ENCODE results near the gene TP73.
"Not testable (repeated sequence)": the region's sequence is repeated elsewhere in the genome, so short reads cannot be mapped to it uniquely, and the experiment has no call there.

Gene TP73

GRCh38 chr1:3744646-3745045 is 92.3 kb downstream of the TP73 start:
- no peak for DNase-seq (ENCODE audit: low spot score)

- DNase-seq (ENCODE audit: low spot score): no peak
Measured at GRCh38 chr1:3745071-3745470, 92.8 kb downstream of the TP73 start.

DNA sequence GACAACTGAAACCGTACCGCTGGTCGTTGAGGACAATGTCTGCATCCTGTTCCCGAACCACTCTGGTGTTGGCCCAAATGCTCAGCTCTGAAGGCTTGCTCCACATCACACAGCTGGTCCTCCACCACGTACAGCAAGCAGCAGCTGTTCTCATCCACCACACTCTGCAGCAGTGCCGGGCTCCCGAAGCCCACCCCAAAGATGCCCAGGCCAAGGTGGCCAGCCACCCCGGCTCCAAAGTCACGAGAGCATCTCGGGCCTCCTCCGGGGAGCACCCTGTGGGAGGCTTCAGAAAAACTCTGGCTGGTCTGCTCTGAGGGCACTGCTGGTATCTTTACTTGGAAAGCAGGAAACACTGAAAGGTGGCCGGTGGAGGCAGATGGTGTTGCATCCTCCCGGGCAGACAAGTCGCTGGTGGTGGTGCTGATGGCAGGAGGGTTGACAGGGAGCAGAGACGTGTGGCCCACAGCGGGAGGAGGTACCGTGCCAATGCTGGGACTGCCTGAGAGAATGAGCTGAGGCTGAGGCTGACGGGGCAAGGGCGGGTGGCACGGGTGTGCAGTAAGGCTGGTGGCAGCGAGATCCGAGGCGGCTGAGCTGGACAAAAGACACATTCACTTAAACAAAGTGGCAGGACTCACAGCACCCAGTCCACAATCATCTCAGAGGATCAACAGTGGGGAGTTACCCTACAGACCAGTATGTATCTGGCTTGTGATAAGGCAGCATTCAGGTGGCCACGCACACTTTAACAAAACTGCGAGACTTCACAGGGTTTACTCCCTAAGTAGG is 93.5 kb downstream of the TP73 start:
- DNase-seq (ENCODE audit: low spot score): no peak

DNA sequence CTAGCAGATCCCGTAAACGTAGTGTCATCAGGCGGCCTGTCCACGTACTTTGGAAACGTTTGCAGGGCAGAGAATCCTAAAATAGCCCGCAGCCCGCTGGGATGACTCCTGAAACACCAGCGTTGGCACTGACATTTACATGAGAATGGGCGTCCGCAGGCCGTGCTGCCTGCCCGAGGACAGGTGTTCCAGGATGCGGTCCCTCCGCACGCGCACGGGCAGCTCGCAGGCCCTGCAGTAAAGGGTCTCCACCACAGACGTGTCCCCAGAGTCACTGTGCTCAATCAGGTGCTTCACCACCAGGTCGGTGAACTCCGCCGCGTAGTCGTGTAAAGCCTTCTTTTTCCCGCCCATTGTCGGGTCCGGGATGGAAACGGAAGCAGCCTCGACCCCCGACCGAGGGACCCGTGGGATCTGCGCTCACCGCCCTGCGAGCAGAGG is 94.1 kb downstream of the TP73 start:
- no peak for DNase-seq (ENCODE audit: low spot score)

DNA sequence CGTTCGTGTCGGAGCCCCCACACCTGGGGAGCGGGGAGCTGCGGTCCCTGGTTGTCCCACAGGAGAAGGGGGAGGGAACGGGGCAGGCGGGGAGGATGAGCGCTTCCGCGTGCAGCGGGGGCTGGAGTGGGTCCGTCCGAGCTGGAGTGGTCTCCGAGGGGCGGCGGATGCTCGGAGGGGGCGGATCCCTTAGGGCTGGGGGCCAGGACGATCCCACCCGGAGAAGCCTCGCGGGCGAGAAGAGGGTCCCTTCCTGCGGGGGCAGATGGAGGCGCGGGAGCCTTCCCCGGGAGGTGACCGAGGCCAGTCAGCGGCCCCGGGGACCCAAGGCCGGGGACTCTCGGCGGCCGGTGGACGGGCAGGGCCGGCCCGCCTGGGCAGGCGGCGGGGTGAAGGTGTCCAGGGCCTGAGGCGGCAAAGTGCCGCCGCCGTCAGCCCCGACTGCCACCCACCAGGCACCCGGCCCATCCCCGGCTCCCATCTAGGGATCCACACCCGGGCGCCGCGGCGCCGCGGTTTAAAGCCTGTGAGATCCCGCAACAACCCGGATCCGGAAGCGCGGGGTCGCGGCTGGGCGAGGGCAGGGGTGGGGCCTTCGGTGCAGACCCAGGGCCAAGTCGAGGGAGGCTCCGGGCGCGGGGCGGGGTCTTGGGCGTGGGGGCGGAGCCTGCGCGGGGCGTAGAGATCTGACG is 94.7 kb downstream of the TP73 start:
- DNase-seq (ENCODE audit: low spot score): peak; percentile 97

GRCh38 chr1:3747522-3747848 is 95.2 kb downstream of the TP73 start:
- DNase-seq (ENCODE audit: low spot score): no peak

- DNase-seq (ENCODE audit: low spot score): no peak
Measured at GRCh38 chr1:3747903-3748302, 95.6 kb downstream of the TP73 start.

DNA sequence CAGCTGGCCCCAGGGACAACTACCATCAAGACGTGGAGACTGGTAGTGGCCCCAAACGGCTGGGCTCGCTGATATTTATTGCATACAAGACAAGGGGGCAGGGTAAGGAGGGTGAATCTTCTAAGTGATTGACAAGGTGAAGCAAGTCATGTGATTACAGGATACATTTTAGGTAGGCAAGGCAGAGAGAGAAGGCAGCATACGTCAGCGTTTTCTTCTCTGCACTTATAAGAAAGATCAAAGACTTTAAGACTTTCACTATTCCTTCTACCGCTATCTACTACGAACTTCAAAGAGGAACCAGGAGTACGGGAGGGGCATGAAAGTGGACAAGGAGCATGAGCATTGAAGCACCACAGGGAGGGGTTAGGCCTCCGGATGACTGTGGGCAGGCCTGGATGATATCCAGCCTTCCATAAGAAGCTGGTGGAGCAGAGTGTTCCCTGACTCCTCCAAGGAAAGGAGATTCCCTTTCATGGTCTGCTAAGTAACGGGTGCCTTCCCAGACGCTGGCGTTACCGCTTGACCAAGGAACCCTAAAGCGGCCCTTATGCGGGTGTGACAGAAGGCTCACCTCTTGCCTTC is 96.1 kb downstream of the TP73 start:
- DNase-seq (ENCODE audit: low spot score): not testable (repeated sequence)

GRCh38 chr1:3749512-3749911 is 97.2 kb downstream of the TP73 start:
- DNase-seq (ENCODE audit: low spot score): no peak

DNA sequence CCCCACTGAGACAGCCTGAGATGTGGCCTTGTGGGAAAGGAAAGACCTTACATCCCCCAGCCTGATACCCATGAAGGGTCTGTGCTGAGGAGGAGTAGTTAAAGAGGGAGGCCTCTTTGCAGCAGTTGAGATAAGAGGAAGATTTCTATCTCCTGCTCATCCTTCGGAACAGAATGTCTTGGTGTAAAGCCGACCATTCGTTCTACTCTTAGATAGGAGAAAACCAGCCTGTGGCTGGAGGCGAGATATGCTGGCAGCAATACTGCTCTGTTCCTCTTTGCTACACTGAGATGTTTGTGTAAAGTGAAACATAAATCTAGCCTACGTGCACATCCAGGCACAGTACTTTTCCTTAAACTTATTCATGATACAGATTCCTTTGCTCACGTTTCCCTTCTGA is 98.4 kb downstream of the TP73 start:
- DNase-seq (ENCODE audit: low spot score): no peak

GRCh38 chr1:3752400-3752945 is 100.2 kb downstream of the TP73 start, which contains the start of gene CCDC27:
CCDC27 (plus strand) TSS chr1:3752450; CDS start chr1:3752482, 32 bp downstream.
- DNase-seq (ENCODE audit: low spot score): no peak

GRCh38 chr1:3753656-3754454 is 101.5 kb downstream of the TP73 start:
- DNase-seq (ENCODE audit: low spot score): no peak

DNA sequence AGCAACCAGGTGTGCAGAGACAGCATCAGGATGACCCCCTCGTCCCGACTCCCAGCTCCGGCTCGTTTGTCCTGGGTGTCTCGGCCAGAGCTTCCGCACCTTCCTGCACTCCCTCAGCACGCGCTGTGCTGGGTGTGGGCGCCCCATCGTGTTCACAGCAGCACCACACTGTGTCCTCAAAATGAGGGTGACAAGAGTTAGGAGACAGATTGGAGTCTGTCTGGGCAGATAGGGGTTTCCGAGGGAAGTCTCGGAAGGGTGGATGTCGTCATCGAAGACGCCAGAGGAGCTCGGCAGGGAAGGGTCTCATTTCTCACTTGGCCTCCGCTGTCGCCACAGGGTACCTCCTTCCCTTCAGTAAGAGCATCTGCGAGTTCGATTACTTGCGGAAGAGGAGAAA is 104.1 kb downstream of the TP73 start:
- no peak for DNase-seq (ENCODE audit: low spot score)

GRCh38 chr1:3759164-3759563 is 106.8 kb downstream of the TP73 start:
- no peak for DNase-seq (ENCODE audit: low spot score)

- no peak for DNase-seq (ENCODE audit: low spot score)
Measured at GRCh38 chr1:3759796-3760195, 107.5 kb downstream of the TP73 start.

DNA sequence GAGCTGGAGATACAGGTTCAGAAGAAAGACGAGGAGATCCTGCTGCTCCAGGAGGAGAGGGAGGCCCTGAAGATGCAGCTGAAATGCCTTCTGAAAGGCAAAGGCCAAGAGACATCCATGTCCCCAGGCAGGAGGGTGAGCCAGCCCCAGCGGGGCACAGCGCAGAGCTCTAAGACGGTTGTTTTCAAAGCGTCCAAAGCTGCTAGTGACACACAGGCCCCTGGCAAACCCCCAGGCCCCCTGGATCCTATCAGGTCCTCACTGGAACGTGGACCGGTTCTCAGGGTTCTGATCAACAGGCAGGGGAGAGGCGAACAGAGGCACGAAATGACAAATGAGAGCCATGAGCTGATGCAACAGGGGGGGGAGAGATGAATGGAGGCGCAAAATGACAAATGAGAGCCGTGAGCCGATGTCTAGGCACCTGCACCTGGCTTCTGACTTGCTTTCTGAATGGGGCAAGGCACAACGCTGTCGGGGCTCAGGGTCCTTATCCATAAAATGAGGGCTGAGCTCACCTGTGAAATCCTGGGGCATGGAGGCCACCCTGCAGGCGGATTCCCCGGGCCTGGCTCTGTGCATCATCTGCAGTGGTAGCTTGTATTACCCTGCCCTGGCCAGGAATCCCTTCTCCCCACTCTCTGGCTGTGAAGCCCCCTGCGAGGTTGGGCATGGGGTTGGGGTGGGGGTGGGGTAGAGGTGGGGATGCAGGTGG is 109.1 kb downstream of the TP73 start:
- DNase-seq (ENCODE audit: low spot score): no peak

GRCh38 chr1:3762151-3762872 is 110.0 kb downstream of the TP73 start:
- no peak for DNase-seq (ENCODE audit: low spot score)

GRCh38 chr1:3762873-3763228 is 110.5 kb downstream of the TP73 start:
- DNase-seq (ENCODE audit: low spot score): no peak

GRCh38 chr1:3763351-3764125 is 111.2 kb downstream of the TP73 start:
- DNase-seq (ENCODE audit: low spot score): no peak

- no peak for DNase-seq (ENCODE audit: low spot score)
Measured at GRCh38 chr1:3767328-3767925, 115.1 kb downstream of the TP73 start.
